NB4 (cell line): ENCODE results near the gene CACTIN.

Experiments used
- CTCF ChIP-seq: IDR thresholded peaks from one replicate; pipeline ENCODE4 v1.5.1; 2012; ENCODE audit warnings: low read depth, low read length
- MAX ChIP-seq: IDR thresholded peaks from 2 replicates; pipeline ENCODE4 v1.6.1; 2011; ENCODE audit warnings: low read depth, low read length
- POLR2A ChIP-seq: IDR thresholded peaks from 2 replicates; pipeline ENCODE4 v1.6.1; 2011; ENCODE audit warnings: mild to moderate bottlenecking; ENCODE audit not compliant: insufficient read length; ENCODE audit errors: extremely low read depth

- TF ChIP-seq CTCF (no peak), MAX (no peak), POLR2A (no peak)
These were observed 13.5 kb downstream of the CACTIN start for GRCh38 chr19:3612901-3613741.
